HG02798 (cell line): ENCODE data around the gene HOXD12.

ENCODE experiments used
- ATAC-seq: cut with Tn5 transposase; IDR thresholded peaks from one replicate; pipeline ENCODE4 v1.9.1; 2021; ENCODE audit warnings: mild to moderate bottlenecking; ENCODE audit not compliant: unreplicated experiment, poor library complexity

Gene HOXD12

DNA sequence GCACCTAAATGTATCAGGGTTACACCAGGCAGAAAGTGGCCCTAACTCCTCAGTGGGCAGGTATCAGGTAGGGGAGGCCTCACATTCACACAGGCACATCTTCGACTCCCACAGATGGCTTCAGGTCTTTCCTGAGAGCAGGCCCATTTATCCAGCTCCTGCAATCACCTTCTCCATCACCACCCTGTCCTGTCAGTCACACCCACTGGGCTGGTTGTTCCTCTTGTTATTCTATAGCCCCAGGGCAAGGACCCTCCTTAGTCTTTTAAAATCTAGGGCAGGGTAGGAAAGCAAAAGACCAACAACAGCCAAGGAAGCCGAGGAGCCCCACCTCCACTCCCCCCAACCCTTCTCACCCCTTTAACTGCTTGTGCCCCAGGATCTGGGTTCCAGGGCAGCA lies 42.7 kb downstream of the HOXD12 start:
- no peak for ATAC-seq

DNA sequence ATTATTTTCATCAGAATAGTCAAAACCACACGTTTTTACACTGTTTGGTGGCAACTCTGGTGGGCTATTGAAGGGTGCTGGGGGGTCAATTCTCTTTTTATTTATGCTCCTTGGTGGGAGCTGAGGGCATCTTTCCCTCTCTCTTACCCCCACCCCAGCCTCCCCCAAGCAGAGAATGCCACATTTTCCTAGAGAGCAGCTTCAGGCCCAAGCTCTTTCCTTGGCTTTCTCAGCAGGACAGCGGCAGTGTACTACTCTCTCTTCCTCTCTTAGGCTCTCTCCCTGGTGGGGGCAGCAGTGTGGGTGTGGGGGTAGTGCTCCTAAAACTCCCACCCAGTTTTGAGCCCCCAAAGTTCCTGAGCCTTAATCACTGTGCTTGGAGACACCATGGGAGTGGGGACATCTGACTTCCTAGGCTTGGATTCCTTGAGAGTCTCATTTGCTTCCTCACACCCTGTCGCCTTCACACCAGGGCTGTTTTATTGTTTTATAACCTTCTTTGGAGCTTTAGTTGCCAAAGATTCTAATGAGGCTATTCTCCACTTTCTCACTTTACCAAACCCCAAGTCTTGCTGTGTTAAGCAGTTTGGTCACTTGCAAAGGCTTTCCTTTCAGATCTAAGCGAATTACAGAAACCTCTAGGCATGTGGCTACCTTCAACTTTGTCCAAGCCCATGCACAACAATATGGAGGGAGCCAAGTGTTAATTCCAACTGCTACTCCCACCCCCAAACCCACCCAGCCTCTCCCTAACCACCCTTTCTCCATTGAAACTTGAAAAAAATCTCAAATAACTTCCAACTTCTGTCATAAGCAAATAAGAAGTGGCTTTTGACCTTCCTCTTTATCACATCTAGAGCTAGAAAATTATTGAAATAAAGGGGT lies 45.7 kb downstream of the HOXD12 start:
- ATAC-seq: no peak

DNA sequence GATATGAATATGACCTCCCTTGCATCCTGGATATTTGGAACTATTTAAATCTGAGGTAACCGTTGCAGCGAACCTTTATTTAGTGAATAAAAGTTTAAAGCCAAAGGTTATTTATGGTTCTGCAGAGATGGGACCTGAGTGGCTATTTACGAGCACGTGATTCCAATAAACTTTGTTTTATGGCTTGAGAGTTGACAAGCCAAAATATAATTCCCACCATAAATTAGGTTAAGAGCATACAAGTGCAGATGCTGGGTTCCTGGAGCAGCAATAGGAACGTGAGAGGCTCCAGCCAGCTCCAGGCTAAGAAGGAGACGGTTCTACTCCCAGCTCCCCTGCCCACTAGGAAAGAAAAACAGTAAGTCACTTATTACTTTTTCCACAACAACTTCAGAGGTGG lies 46.5 kb downstream of the HOXD12 start:
- ATAC-seq: no peak

DNA sequence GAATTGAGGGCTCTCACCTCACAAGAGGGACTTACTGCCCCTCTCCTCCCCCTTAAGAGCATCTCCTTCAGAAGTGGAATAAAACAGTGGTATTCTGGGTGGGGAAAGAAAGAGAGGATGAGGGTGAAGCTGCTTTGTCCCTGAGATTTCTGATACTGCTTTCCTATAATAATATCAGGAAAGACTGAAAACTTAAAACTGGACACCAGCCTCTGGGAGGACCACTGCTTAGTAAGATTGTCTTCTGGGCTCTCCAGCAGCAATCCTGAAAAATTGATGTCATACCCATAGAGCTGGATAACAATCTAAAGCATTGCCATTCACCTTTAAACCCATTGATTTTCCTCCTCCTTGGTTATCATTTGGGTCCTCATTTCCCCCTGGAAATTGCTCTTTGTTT lies 47.0 kb downstream of the HOXD12 start:
- ATAC-seq: no peak

DNA sequence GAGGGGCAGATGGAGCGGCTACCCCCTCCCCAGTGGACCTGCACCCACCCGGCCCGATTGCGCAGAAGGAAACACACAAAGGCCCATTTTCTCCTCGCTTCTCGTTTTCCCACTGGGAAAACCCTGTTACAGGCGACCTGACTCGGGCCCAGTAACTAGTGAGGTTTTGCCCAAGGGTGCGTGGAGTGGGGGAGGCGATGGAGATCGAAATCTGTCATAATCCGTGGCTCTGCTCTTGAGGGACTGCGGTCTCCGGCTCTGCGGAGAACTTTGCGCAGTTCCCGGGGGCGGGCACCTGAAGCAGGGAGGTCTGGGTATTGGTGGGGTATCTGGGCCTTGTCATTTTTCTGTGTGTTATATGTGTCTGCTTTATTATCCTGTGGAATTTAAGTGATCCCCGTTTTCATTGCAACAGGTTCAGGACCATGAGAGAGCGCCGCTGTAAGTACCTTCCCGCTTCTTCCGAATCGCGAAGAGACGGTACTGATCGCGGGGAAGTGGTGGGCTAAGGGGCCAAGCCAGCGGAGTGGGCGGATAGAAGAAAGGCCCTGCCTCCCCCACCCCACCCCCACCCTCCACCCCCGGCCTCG lies 47.7 kb downstream of the HOXD12 start:
- no peak for ATAC-seq

DNA sequence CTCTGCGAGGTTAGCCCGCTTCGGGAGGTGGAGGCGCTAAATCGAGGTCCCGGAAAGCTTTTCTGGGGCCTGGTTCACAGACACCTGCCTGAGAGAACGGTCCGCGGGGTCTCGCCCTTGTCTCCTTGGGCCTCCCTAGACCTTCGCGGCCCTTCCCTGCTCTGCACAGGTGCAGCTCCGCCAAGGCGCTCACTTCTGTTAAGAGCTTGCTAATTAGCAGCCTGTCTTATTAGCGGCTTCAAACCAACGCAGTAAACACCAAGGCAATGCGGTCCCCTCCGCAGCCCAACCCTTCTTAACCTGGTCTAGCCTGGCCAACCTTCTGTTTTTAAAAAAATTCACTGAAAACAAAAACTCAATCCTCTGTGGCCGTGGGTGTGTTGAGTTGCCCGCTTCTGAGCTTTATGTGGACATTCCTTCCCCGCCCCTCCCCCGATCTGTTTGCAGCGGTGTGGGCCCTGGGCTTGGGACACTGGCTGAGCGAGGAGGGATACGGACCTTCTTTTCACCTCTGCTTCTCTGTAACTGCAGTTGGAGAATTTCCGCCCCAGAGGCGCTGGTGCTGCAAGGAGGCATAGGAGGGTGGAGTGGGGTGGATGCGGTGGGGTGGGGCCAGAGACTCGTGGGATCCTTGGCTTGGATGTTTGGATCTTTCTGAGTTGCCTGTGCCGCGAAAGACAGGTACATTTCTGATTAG lies 48.4 kb downstream of the HOXD12 start:
- ATAC-seq: no peak

DNA sequence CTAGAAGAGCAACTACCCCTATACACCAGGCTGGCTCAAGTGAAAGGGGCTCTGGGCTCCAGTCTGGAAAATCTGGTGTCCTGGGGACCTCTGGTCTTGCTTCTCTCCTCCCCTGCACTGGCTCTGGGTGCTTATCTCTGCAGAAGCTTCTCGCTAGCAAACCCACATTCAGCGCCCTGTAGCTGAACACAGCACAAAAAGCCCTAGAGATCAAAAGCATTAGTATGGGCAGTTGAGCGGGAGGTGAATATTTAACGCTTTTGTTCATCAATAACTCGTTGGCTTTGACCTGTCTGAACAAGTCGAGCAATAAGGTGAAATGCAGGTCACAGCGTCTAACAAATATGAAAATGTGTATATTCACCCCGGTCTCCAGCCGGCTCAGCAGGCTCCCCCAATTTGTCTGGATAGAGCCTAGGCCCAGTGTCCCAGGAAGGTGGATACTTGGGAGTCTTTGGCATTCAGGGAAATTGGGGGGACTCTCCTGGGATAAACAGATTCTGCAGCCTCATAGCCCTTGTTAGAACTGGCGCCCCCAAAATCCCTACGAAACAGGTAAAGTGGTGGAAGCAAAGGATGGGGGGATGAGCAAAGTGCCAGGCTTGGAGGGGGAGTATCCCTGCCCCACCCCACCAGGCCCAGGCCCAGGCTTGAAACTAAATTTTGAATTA lies 49.3 kb downstream of the HOXD12 start:
- no peak for ATAC-seq

DNA sequence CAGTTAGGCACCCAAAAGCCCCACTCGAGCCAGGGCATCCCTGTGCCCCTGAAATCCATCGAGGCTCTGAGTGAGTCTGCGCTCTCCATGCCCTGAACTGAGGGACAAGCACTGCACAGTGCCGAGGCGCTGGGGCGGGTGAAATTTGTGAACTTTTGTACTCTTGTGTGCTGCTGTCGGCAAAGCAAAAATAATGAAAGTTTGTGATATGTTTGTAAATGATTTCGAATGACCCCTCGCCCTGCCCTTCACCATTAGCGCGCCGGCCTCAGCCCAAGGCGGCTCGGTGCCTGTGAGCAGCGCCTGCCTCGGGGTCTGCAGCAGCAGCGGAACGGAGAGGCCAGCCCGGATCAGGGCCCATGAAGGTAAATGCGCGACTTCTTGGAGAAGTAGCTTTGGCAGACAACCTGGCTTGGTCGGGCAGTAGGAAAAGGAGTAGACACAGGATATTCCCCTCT lies 49.9 kb downstream of the HOXD12 start:
- ATAC-seq: no peak

DNA sequence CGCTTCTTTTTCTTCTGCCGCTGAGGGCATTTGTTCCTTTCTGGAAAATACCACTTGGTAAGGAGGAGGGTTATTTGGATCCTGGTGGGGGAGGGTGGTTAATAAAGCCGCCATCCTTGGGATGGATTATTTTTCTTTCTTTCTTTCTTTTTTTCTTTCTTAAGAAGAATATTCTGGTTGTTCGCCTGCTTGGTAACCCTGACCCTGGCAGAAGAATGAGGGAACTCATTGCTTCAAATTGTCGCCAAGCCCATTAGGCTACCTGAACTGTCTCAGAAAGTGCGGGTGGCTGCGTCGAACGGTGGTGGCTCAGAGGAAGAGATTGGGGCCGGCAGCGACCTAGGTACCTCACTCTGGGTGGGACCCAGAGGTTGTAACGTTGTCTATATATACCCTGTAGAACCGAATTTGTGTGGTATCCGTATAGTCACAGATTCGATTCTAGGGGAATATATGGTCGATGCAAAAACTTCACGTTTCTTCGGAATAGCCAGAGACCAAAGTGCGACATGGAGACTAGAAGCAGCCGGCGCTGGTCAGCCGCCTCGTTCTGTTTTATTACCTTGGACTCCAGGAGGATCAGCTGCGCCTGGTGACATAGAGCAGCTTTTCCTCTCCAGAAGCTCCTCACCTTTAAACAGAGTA lies 50.5 kb downstream of the HOXD12 start:
- no peak for ATAC-seq

DNA sequence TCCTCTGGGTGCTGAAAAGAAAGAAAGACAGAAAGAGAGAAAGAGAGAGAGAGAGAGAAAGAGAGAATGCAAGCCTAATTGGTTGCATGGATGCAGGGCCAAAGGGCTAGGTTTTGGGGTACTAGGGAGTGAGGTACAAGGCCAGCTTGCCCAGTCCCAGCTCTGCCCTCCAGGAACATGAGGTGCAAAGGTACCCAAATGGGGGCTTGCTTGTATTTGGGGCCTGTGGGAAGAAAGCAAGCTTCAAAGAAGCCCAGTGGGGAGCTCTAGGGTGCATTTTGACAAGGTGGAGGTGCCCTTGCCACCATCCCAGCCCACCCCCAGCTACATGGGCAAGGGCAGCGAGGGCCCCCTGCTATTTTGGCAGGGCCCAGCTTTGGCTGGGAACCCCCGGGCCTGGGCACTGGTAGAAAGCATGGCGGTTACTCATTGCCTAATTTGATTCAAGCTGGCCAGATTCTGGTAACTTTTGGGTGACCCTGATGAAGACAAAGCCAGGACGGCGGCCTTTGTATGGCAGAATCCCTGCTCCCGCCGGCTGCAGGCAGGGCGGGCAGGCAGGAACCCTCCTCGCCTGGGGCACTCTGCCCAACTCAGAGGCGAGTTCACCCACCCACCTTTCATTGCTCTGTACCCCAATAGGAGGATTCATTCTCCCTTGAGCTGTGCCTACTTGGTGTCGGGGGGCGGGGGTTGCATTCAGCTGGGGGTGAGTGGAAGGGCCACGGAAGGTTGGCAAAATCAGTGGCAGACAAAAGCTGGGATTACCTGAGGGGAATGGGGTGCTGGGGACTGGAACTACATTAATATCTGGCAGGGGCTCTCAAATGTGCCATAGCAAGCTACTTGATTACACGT lies 51.2 kb downstream of the HOXD12 start:
- ATAC-seq: no peak

DNA sequence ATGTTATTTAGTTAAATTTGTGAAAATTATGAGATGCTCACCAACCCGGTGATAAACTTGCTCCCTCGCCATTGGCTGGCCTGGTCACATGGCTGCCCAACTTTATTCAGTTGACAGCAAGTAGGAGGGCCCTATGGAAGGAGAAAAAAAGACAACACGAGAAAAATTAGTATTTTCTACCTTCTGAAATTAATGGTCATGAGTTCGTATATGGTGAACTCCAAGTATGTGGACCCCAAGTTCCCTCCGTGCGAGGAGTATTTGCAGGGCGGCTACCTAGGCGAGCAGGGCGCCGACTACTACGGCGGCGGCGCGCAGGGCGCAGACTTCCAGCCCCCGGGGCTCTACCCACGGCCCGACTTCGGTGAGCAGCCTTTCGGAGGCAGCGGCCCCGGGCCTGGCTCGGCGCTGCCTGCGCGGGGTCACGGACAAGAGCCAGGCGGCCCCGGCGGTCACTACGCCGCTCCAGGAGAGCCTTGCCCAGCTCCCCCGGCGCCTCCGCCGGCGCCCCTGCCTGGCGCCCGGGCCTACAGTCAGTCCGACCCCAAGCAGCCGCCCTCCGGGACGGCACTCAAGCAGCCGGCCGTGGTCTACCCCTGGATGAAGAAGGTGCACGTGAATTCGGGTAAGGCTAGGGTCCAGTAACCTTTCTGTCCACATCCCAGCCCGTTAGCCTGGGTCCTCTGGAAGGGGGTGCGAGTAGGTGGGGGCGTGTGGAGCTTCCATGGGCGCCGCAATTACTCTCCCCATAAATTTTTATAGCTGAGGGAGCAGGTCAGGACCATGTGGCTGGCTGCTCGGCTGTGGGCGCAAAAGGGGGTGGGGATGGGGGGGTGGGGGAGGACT lies 52.1 kb downstream of the HOXD12 start, which contains the start of gene HOXD4:
HOXD4 (plus strand) TSS at position 109 of the 846 bp plus-strand sequence; CDS start at position 193, 84 bp downstream.
- no peak for ATAC-seq
